ENCODE data around the gene RNF19B.
"Not testable (repeated sequence)": the region's sequence is repeated elsewhere in the genome, so short reads cannot be mapped to it uniquely, and the experiment has no call there.

RNF19B gene

GRCh38 chr1:32984455-32985171, 20.0 kb upstream of the RNF19B start:
- no peak for TF ChIP-seq POLR2A (IDR thresholded peaks at IDR 0.05; ENCODE audit: low read depth, low read length)
- 0 out of 2 replicates have a peak, but pooled peaks have one; percentile 33 for TF ChIP-seq SPI1 (IDR thresholded peaks at IDR 0.05; ENCODE audit: low read depth, low read length)
- TF ChIP-seq PAX5 (IDR thresholded peaks at IDR 0.05; ENCODE audit: insufficient read depth, low read length, severe bottlenecking), result no peak
- no peak for TF ChIP-seq POLR2AphosphoS5 (IDR thresholded peaks at IDR 0.05; ENCODE audit: low read depth, low read length)
- no peak for TF ChIP-seq POU2F2 (IDR thresholded peaks at IDR 0.05; ENCODE audit: low read depth, low read length)
- no peak for TF ChIP-seq TAF1 (IDR thresholded peaks at IDR 0.05; ENCODE audit: low read depth, low read length)
- FAIRE-seq (no peak), DNase-seq (ENCODE audit: insufficient read length, low spot score) (no peak)

GRCh38 chr1:32984090-32984454, 19.5 kb upstream of the RNF19B start:
- no peak for FAIRE-seq
- no peak for DNase-seq (ENCODE audit: insufficient read length, low spot score)
- no peak for TF ChIP-seq SPI1 (IDR thresholded peaks at IDR 0.05; ENCODE audit: low read depth, low read length)
- no peak for TF ChIP-seq POU2F2 (IDR thresholded peaks at IDR 0.05; ENCODE audit: low read depth, low read length)
- no peak for TF ChIP-seq TAF1 (IDR thresholded peaks at IDR 0.05; ENCODE audit: low read depth, low read length)
- no peak for TF ChIP-seq PAX5 (IDR thresholded peaks at IDR 0.05; ENCODE audit: insufficient read depth, low read length, severe bottlenecking)
- no peak for TF ChIP-seq POLR2A (IDR thresholded peaks at IDR 0.05; ENCODE audit: low read depth, low read length)
- no peak for TF ChIP-seq POLR2AphosphoS5 (IDR thresholded peaks at IDR 0.05; ENCODE audit: low read depth, low read length)

- no peak for TF ChIP-seq POLR2AphosphoS5 (IDR thresholded peaks at IDR 0.05; ENCODE audit: low read depth, low read length)
- no peak for TF ChIP-seq TAF1 (IDR thresholded peaks at IDR 0.05; ENCODE audit: low read depth, low read length)
- no peak for TF ChIP-seq SPI1 (IDR thresholded peaks at IDR 0.05; ENCODE audit: low read depth, low read length)
- no peak for TF ChIP-seq PAX5 (IDR thresholded peaks at IDR 0.05; ENCODE audit: insufficient read depth, low read length, severe bottlenecking)
- TF ChIP-seq POLR2A (IDR thresholded peaks at IDR 0.05; ENCODE audit: low read depth, low read length), result no peak
- no peak for TF ChIP-seq POU2F2 (IDR thresholded peaks at IDR 0.05; ENCODE audit: low read depth, low read length)
- no peak for DNase-seq (ENCODE audit: insufficient read length, low spot score)
- no peak for FAIRE-seq
These were observed 18.4 kb upstream of the RNF19B start for GRCh38 chr1:32983020-32983419.

GRCh38 chr1:32981003-32981901, 16.6 kb upstream of the RNF19B start:
- DNase-seq (ENCODE audit: insufficient read length, low spot score) (peak; percentile 63), FAIRE-seq (peak; percentile 91)

GRCh38 chr1:32980080-32980479, 15.5 kb upstream of the RNF19B start:
- FAIRE-seq (no peak), DNase-seq (ENCODE audit: insufficient read length, low spot score) (no peak)
- no peak for TF ChIP-seq POU2F2 (IDR thresholded peaks at IDR 0.05; ENCODE audit: low read depth, low read length)
- TF ChIP-seq POLR2AphosphoS5 (IDR thresholded peaks at IDR 0.05; ENCODE audit: low read depth, low read length), result no peak
- TF ChIP-seq TAF1 (IDR thresholded peaks at IDR 0.05; ENCODE audit: low read depth, low read length), result no peak
- TF ChIP-seq POLR2A (IDR thresholded peaks at IDR 0.05; ENCODE audit: low read depth, low read length), result no peak
- no peak for TF ChIP-seq PAX5 (IDR thresholded peaks at IDR 0.05; ENCODE audit: insufficient read depth, low read length, severe bottlenecking)
- TF ChIP-seq SPI1 (IDR thresholded peaks at IDR 0.05; ENCODE audit: low read depth, low read length), result no peak

More at GRCh38 chr1:32981003-32981901, 16.6 kb upstream of the RNF19B start:
- peak; percentile 77 for TF ChIP-seq POLR2A (IDR thresholded peaks at IDR 0.05; ENCODE audit: low read depth, low read length)
- TF ChIP-seq TAF1 (IDR thresholded peaks at IDR 0.05; ENCODE audit: low read depth, low read length), result peak; percentile 71
- no peak for TF ChIP-seq PAX5 (IDR thresholded peaks at IDR 0.05; ENCODE audit: insufficient read depth, low read length, severe bottlenecking)
- peak; percentile 58 for TF ChIP-seq POLR2AphosphoS5 (IDR thresholded peaks at IDR 0.05; ENCODE audit: low read depth, low read length)
- TF ChIP-seq SPI1 (IDR thresholded peaks at IDR 0.05; ENCODE audit: low read depth, low read length), result peak; percentile 100
- 0 out of 2 replicates have a peak, but pooled peaks have one; percentile 66 for TF ChIP-seq POU2F2 (IDR thresholded peaks at IDR 0.05; ENCODE audit: low read depth, low read length)

GRCh38 chr1:32978854-32979253, 14.2 kb upstream of the RNF19B start:
- no peak for TF ChIP-seq POLR2AphosphoS5 (IDR thresholded peaks at IDR 0.05; ENCODE audit: low read depth, low read length)
- TF ChIP-seq POLR2A (IDR thresholded peaks at IDR 0.05; ENCODE audit: low read depth, low read length), result no peak
- no peak for DNase-seq (ENCODE audit: insufficient read length, low spot score)
- FAIRE-seq, result no peak

GRCh38 chr1:32977546-32978087, 13.0 kb upstream of the RNF19B start:
- FAIRE-seq (no peak), DNase-seq (ENCODE audit: insufficient read length, low spot score) (no peak)
- TF ChIP-seq SPI1 (IDR thresholded peaks at IDR 0.05; ENCODE audit: low read depth, low read length) (no peak), PAX5 (IDR thresholded peaks at IDR 0.05; ENCODE audit: insufficient read depth, low read length, severe bottlenecking) (no peak), POU2F2 (IDR thresholded peaks at IDR 0.05; ENCODE audit: low read depth, low read length) (no peak), TAF1 (IDR thresholded peaks at IDR 0.05; ENCODE audit: low read depth, low read length) (no peak), POLR2AphosphoS5 (IDR thresholded peaks at IDR 0.05; ENCODE audit: low read depth, low read length) (no peak), POLR2A (IDR thresholded peaks at IDR 0.05; ENCODE audit: low read depth, low read length) (no peak)

GRCh38 chr1:32975055-32975454, 10.4 kb upstream of the RNF19B start:
- DNase-seq (ENCODE audit: insufficient read length, low spot score); FAIRE-seq: not testable (repeated sequence)

- not testable (repeated sequence) for FAIRE-seq
These were observed 8.8 kb upstream of the RNF19B start for GRCh38 chr1:32973458-32973857.

More at GRCh38 chr1:32973458-32973857, 8.8 kb upstream of the RNF19B start:
- DNase-seq (ENCODE audit: insufficient read length, low spot score), result not testable (repeated sequence)

Data from GM12891 (cell line).